ENCODE measurements around the gene DCLK1.

- TF ChIP-seq POLR2A (IDR thresholded peaks at IDR 0.05): no peak
- TF ChIP-seq, protein P1, sequence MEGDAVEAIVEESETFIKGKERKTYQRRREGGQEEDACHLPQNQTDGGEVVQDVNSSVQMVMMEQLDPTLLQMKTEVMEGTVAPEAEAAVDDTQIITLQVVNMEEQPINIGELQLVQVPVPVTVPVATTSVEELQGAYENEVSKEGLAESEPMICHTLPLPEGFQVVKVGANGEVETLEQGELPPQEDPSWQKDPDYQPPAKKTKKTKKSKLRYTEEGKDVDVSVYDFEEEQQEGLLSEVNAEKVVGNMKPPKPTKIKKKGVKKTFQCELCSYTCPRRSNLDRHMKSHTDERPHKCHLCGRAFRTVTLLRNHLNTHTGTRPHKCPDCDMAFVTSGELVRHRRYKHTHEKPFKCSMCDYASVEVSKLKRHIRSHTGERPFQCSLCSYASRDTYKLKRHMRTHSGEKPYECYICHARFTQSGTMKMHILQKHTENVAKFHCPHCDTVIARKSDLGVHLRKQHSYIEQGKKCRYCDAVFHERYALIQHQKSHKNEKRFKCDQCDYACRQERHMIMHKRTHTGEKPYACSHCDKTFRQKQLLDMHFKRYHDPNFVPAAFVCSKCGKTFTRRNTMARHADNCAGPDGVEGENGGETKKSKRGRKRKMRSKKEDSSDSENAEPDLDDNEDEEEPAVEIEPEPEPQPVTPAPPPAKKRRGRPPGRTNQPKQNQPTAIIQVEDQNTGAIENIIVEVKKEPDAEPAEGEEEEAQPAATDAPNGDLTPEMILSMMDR (IDR thresholded peaks at IDR 0.05): no peak
These were observed 308.5 kb downstream of the DCLK1 start for GRCh38 chr13:35822666-35823065.

Measured in body of pancreas (tissue), 4 donors.